T-helper 1 cell (primary cell): ENCODE results near the gene LRRC58.
"Not testable (repeated sequence)": the region's sequence is repeated elsewhere in the genome, so short reads cannot be mapped to it uniquely, and the experiment has no call there.

Experiments used
- DNase-seq, 5 donors: peaks; one replicate each; pipeline ENCODE4 v3.0.0-alpha.2; 2012 to 2020

Gene LRRC58

DNA sequence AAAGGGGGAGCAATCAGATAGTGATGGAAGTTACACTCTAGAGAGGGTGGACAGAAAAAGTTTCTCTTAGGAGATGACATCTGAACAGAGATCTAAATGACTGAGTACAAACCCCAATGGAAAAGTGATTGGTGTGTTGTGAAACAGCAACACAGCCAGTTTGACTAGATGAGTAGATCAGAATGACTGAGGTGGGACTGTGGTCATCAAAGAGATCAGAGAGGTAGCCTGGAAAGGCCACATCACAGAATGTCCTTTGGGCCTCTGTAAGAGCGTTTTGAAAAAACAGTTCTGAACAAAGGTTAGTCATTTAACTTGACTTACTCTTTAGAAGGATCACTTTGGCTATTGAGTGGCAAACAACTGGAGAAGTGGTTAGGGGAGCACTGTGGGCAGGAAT is 10.6 kb downstream of the LRRC58 start:
- DNase-seq: no peak

DNA sequence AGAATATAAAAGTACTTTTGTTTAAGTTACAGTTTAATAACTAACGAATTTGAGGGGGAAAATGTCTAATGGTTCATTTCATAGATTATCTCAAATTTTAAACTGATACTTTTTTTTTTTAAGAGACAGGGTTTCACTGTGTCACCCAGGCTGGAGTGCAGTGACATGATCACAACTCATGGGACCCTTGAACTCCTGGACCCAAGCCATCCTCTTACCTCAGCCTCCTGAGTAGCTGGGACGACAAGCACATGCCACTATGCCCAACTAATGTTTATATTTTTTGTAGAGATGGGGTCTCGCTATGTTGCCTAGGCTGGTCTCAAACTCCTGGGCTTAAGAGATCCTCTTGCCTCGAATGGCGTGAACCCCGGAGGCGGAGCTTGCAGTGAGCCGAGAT is 16.5 kb downstream of the LRRC58 start:
- DNase-seq: no peak

DNA sequence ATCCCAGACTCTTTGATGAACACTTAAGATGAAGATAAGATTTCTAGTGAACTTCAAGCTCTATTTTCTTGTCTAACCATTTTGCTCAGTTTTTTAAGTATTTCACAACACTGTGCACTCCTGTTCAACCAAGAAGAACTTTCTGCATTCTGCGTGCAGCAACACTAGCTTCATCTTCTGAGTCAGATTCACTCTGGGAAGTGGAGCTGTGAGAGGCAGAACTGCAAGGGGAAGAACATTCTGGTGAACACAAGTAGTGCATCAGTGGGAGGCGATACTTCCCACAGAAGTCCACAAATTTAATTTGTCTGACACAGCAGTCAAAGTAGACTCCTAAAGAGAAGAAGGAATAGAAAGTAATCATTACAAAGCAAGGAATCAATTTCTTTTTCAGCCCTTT is 18.1 kb downstream of the LRRC58 start:
- no peak for DNase-seq

DNA sequence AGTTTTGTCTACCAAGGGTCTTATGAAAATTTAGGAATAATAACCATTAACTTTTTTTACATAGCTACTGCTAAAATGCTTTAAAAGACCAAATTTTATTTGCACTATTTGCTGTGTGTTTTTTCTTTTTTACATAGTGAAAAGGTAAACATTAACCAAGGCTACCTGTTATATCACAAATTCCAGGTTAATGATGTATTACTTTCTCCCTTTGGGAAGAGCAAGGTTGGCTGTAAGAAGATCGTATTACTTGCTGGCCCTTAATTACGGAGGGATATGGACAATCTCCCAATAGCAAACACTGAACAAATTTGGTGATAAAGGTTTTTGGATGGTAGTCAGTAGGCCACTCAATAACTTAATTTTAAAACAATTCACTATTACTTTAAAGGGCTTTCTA is 22.4 kb downstream of the LRRC58 start:
- DNase-seq: no peak

DNA sequence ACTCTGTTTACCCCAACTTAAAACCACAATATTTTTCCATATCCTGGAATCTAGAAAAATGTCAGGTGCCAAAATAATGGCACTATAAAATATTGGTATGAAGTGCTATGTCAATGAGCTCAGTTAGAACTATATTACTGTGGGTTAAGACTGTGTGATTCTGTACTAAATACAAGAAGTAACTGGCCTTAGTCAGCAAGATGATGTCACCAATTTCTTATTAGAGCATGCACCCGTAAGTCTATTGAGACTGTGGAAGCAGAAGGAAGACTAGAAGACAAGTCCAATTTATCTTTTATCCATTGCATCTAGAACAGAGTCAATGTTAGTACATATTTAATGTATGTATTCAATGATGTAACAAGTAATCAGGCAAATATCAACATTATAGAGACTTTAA is 25.0 kb downstream of the LRRC58 start:
- no peak for DNase-seq

DNA sequence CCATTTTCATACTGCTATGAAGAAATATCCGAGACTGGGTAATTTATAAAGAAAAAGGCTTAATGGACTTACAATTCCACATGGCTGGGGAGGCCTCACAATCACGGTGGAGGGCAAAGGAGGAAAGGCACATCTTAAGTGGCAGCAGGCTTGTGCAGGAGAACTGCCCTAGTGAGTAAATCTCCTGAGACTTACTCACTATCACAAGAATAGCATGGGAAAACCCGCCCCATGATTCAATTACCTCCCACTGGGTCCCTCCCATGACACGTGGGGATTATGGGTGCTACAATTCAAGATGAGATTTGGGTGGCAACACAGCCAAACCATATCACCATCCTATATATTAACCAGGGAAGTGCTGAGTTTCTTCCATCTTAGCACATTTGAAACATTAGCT is 25.4 kb downstream of the LRRC58 start:
- not testable (repeated sequence) for DNase-seq

DNA sequence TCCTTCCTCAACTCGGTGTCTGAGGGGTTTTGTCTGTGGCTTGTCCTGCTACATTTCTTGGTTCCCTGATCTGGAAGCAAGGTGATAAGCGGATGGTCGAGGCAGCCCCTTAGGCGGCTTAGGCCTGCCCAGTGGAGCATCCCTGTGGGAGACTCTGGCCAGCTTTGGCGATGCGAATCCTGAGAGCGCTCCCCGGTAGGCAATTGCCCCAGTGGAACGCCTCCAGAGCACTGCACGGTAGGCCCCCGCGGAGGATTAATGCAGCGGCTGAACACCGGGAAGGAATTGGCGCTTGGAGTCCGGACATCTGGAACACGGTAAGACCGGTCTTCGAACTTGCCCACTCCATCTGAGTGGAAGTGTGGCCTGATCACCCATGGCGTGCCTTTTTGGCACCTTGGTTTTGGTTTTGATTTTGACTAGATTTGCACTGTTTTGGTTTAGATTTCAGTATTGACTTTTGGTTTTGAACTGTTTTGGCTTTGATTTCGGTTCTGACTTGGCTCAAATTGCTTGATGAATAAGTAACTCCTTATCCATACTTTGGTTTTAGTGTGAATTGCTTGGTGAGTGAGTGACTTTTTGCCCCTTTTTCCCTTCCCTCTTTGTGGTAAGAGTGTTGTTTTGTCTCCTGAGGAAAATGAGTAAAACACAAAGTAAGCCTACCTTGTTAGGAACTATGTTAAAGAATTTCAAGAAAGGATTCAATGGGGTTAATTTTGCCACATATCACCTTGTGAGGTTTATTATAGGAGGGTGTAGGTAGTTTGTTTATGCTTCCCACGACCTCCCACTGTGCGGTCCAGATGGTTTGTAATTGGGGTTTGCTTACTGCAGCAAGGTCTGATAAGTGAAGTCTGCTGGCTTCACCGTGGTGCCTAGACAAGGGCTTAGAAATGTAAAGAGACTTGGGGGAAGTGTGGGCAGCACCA is 37.0 kb downstream of the LRRC58 start:
- peak in 1 of 5 donors; percentile 7 for DNase-seq

DNA sequence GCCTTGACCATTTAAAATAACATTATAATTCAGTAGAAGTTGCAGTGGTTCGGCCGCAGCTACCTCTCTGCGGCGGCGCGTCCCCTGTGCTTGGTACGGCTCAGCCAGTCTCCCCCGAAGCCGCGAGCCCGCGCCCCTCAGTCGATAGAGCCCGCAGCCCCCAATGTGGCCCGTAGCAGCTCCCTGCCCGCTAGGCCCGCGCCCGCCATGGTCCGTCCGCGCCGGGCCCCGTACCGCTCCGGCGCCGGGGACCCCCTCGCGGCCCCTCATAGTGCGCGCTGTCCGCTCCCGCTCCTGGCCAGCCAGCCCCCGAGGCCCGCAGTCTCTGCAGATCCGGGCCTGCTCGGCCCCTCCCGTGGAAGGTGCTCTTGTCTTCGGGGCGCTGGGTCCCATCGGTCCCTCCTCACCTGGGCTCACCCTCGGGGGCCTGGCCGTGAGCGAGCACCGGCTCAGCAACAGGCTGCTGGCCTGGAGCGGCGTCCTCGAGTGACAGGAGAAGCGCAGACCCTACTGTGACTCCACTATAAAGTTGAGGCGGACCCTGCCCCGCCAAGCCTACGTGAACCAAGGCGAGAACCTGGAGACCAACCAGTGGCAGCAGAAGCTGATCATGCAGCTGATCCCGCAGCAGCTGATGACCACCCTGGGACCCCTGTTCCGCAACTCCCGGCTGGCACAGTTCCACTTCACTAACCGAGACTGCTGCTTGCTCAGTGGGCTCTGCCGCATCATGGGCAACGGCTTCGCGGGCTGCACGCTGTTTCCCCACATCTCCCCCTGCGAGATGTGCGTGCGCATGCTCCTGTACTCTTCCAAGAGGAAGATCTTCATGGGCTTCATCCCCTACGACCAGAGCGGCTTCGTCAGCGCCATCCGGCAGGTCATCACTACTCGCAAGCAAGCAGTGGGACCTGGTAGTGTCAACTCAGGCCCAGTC is 42.4 kb downstream of the LRRC58 start:
- DNase-seq: no peak

DNA sequence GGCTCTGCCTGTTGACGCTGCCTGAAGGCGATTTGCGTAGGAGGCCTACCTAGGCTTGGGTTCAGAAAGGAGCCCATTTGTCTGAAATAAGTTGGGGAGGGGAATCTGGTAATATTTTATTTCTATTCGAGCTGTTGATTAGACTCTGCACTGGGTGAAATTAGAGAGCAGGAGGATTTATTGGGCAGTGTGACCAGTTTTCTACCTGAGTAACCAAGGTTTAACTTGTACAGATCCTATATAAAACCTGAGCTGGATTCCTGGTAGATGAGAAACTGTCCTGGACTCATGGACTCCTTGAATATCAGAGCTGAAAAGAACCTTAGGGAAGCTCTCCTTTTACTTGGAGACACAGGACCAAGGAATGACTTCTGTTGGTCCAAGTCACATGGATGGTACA is 44.5 kb downstream of the LRRC58 start:
- DNase-seq: no peak

DNA sequence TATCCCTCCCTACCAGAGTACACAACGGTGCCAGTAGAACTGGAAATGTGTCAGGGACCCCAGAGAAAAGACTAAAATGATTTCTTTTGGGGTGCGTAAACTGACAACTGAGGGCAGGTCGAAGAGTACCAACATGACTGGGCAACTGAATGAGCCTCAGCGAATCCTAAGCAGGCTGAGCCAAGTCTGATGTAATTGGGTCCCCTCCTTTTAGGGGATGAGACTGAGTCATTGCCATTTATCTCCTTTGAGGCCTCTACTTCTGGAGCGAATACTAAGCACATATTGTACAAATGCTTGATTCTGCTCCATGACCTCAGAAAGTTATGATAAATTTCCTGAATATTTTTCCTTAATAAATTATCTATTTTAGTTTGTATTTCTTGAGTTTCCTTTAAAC is 46.8 kb downstream of the LRRC58 start:
- no peak for DNase-seq

DNA sequence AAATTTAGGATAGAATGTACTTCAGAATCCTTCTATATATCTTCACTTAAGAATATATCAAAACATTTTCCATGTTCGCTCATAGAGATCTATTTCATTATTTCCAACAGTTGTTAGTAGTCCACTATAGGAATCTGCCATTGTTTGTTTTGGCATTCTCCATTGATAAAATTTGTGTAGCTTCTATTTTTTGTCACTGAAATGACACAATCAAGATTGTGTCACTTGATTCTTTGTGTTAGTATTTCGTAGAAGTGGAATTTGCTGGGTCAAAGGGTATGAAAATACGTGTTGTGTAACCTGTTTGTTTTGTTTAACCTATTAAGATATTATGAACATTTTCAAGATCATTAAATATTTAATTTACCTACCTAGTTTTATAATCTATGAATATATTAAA is 48.2 kb downstream of the LRRC58 start:
- DNase-seq: no peak

DNA sequence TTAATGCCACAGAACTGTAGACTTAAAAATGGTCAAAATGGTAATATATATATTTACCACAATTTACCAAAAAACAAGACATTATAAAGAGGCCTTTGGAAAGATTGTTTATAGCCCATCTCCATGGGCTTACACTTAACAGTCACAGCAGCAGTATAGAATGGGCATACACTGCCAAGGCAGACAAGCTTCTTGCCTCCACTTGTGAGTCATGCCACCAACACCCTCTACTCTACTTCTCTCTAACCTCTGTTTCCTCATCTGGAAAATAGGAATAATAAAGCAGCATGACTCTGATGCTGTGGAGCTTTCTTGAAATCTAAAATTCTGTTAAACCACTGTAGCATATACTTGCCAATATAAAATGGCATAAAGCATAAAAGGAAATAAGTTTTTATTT is 49.8 kb downstream of the LRRC58 start:
- DNase-seq: no peak

DNA sequence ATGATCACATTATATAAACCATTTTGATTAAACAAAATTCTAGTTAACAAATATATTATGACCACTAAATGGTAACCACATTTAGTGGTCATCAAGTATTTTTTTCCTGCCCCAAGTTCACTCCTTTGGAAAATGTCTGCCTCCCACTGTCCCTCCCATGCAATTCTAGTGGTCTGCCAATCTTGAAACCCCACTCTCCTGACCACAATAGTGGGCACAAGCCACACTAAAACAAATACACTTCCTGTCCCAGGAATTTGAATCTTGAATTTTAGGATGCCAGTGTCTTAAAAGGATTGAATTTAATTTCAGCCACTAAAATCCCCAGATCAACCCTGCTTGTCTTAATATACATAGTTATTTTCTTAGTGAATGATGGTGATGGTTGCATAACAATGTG is 50.2 kb downstream of the LRRC58 start:
- no peak for DNase-seq

DNA sequence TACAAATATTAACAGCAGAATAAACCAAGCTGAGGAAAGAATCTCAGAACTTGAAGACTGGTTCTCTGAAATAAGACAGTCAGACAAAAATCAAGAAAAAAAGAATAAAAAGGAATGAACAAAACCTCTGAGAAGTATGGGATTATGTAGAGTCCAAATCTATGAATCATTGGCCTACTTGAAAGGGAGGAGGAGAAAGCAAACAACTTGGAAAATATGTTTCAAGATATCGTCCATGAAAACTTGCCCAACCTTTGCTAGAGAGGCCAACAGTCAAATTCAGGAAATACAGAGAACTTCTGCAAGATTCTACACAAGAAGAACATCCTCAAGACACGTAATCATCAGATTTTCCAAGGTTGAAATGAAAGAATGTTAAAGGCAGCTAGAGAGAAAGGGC is 57.6 kb downstream of the LRRC58 start:
- not testable (repeated sequence) for DNase-seq

DNA sequence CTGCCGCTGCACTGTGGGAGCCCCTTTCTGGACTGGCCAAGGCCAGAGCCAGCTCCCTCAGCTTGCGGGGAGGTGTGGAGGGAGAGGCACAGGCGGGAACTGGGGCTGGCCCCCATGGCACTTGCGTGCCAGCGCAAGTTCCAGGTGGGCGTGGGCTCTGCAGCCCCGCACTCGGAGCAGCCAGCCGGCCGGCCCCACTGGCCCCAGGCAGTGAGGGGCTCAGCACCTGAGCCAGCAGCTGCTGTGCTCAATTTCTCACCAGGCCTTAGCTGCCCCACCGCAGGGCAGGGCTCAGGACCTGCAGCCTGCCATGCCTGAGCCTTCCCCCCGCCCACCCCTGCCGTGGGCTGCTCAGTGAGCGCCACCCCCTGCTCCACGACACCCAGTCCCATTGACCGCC is 59.5 kb downstream of the LRRC58 start:
- no peak for DNase-seq

DNA sequence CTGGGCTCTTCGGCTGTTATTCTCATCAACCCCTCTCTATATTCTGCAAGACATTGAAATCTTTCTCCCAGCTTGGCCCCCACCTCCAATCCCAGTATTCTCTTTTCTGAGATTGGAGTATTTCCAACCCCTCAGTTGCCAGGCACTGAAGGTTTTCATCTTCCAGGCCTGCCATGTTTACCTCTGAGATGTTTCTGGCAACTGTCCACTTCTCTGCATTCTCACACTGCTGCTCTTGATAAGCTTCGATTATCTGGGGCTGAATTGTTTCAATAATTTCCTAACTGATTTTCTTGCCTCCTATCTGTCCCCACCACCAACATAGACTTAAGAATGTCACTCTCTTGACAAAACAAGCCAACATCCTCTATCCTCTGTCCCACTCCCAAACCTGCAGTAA is 62.7 kb downstream of the LRRC58 start:
- no peak for DNase-seq

DNA sequence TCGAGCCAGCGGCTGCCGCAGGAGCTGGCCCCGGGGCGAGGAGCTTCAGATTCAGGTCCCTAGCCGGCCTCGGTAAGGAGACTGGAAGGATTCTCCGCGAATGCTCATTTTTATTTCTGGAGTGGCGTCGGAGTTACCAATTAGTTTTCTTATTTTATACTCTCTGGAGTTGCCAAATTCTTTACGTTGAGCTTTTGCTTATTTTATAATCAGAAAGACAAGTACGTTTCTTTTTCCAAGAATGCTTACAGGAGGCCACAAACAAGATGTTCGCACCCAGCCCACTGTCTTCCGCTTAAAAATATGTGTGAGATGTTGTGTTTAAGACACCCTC is 63.7 kb downstream of the LRRC58 start:
- DNase-seq: no peak

DNA sequence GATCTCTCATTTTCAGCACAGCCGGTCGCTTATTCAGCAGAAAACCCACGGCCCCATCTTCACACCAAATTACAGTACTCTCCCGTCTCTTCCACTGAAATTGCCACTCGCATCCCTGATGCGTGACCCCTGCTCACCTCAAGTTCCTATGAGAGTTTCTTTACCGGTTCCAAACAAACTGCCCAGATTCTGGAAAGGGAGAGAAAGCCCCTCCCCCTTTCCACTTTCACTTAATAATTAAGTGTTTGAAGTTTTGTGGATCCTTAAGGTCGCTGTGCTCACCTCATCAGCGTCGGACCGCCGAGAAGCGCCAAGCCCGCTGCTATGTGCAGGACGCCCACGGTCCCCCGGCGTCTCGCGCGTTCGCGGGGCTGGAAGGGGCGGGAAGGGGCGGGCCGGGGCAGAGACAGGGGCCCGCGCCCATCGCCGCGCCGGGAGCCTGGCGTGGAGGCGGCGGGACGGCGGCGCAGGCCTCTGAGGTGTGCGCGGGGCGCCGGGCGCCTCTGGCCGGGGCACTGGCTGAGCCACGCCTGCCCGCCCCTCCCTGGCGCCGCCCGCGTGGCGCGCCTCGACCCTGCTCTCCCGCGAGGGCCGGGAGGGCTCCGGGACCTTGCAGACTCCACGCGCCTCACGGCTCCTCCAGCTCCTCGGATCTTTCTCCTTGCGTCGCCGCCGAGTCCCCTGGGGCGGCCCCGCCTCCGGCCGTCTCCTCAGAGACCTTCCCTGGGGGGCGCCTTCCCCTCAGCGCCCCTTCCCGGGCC is 64.2 kb downstream of the LRRC58 start, which contains the start of gene GPR156:
Gene GPR156, minus strand, starts transcription at position 476 of the 761 bp plus-strand sequence. CDS start 41,124 bp downstream, outside the sequence.
- no peak for DNase-seq

DNA sequence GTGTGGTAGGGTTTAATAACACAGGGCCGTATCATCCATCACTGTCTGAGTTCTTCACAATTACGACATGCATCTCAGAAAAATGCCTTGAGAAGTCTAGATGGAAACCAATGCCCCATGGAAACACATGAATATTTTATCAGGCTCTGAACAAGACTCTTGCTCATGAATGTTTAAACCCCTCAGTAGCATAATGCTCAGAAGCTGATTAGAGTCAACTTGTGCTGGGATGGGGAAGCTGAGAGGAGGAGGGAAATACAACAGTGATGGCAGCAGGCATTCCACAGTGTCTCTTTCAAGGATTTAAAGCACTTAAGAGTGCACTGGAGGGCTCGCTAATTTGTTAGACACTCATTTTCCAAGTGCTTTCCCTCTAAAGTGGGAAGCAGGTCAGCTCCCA is 67.9 kb downstream of the LRRC58 start:
- no peak for DNase-seq

DNA sequence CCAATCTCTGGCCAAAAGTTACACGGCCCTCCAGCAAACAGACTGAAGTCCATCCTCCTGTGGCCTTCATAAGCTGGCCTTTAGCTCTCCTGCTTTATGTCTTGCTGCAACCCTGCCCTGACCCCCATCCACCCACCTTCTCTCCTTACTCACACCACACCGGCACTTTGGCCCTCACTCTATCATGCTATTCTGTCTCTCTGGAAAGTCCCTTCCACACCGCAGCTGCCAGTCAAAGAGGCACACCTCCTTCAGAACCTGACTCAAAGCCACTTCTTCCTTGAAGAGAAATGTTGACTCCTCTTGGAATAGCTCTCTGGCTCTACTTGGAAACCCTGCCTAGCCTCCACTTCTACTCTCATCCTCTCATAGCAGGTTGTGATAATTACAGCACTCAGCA is 68.6 kb downstream of the LRRC58 start:
- DNase-seq: no peak

DNA sequence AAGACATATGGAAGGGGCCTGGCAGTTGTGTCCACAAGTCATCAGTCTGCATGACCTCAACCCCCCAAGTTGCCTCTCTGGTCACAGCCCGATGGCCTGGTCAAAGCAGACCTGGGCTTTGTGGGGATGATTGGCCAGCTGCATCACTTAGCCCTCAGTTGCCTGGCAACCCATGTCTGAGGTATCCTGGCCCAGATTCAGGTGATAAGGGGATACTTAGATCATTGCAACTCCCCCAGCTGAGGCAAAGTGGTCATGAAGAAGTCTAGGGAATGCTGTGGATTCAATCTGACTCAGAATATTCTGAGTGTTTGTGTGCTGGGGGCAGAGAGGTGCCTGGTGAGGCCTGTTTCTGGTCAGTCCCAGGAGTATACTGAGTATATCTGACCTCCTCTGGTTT is 69.1 kb downstream of the LRRC58 start:
- no peak for DNase-seq

DNA sequence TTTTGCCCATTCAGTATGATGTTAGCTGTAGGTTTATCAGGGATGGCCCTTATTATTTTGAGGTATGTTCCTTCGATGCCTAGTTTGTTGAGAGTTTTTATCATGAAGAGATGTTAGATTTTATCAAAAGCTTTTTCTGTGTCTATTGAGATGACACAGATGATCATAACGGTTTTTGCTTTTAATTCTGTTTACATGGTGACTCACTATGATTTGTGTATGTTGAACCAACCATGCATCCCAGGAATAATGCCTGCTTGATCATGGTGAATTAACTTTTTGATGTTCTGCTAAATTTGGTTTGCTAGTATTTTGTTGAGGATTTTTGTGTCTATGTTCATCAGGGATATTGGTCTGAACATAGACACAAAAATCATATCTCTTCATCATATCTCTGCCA is 72.4 kb downstream of the LRRC58 start:
- no peak for DNase-seq

DNA sequence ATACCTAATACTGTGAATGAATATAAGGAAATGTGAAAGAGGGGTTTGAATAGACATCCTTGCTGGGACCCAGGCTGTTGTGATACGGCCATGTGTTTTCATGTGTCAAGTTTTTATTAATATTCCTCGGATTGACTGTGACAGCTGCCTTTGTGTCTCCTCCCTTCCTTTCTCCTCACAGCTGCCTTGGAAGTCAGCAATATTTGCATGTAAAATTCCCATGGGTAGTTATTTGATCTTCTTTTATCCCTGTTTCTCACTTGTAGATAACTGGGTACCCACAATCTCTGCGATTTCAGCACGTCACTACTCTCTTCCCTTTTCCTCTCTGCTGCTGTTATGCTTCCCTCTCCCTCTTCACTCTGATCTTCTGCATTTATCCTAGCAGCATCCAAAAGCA is 73.5 kb downstream of the LRRC58 start:
- no peak for DNase-seq
